TTC549 (cell line): ENCODE data around the gene ADARB2.

Source experiments
- FAIRE-seq: peaks from 2 replicates; lab custom pipeline; 2012; peaks lifted over from hg19 to GRCh38; lab: Jason Lieb, UNC

The ADARB2 gene

GRCh38 chr10:1735562-1735961 is 1.8 kb downstream of the ADARB2 start:
- no peak for FAIRE-seq

DNA sequence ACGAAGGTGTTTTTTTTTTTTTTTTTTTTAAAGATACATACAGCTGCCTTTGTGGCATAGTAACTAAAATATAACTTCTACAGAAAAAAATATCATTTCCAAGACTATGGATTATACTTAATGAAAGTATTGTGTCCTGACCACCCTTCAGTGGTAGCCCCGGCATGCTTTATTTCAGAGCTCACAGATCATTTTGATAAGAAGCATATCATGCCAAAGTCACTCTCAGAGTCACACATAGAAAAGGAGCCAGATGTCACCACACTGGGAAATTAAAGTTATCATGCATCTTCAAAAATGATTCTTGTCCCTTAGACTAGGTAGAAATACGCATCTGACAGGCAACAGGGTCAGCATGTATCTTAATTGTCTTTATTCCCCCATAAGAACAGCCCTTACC is 3.0 kb downstream of the ADARB2 start:
- no peak for FAIRE-seq

- no peak for FAIRE-seq
These were observed 3.6 kb downstream of the ADARB2 start for GRCh38 chr10:1733720-1734119.

DNA sequence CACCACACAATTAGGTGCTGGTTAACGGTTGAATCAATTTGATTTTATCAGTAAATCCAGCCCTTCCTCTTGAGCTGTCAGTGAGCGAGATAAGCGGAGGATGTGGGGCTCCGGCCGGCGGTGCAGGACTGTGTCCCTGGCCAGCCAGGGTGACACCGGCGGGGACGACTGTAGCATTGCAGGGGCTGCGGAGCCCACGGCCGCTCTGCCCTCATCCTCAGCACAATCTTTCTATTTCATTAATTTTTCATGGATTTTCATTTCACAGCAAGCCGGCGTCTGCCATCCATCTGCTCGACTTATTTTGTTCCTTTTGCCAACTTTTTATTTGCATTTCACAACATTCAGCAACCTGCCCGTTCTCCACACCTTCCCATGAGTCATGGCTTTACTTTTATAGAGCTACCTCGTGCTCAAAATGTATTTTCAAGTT is 4.7 kb downstream of the ADARB2 start:
- no peak for FAIRE-seq

DNA sequence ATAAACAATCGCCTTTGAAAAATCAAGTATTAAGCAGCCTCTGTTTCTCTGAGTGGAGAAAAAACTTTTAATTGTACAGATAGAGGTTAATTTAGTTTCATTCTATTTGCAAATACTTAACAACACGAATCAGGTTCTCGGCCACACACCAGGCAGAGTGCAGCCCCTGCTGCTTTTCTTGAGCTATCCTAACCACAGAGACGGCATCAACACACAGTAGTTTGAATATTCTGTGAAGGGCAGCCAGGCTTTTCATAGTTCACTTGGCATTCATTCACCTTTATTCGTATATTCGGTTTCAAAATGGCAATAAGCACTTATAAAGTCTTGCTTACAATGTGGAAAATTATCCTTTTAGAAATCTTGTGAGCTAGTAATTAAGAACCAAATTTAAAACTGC is 5.7 kb downstream of the ADARB2 start:
- no peak for FAIRE-seq

DNA sequence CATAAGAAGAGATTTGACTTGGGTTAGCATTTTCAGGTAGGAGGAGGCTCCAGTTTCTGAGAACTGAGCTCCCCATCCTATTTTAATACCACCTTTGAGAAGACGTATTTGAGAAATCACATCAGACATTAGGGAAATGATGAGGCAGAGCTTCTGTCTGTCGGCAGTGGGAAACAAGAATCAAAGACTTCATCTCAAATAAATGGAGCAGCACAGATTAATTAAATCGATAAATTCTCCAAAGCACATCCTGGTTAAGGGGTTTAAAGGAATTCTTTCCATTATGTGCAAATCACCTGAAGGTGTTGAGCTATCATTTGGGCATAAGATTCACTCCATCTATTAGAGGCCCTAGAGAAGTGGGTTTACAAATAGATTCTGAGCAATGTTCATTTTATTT is 7.6 kb downstream of the ADARB2 start:
- FAIRE-seq, result no peak

- no peak for FAIRE-seq
These were observed 10.5 kb downstream of the ADARB2 start for GRCh38 chr10:1726861-1727260.

DNA sequence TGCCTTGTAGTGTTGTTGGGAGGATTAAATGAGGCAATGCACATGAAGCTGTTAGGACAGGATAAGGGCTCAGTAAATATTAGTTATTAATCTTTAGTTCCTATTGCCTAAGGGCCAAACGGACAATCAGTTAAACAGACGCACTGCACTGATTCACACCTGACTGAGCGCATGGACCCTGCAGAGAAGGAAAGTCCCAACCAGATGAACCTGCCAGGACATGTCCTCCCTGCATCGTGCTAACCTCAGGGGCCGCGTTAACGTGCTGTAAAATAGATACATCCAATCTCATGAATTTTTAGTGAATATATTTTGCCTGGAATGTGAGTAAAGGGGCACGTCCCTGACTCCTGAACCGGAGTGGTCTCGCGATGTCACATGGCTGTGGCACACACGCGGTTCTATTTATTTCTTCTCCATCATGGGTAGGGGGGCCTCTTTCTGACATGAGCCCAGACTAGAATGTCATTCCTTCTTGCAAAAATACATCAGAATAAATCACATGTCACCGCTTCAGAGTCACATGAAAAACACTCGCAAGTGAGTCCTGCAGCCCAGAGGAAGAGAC is 12.3 kb downstream of the ADARB2 start:
- FAIRE-seq, result no peak

- FAIRE-seq, result no peak
These were observed 20.5 kb downstream of the ADARB2 start for GRCh38 chr10:1716839-1717238.

- no peak for FAIRE-seq
These were observed 21.5 kb downstream of the ADARB2 start for GRCh38 chr10:1715821-1716220.

DNA sequence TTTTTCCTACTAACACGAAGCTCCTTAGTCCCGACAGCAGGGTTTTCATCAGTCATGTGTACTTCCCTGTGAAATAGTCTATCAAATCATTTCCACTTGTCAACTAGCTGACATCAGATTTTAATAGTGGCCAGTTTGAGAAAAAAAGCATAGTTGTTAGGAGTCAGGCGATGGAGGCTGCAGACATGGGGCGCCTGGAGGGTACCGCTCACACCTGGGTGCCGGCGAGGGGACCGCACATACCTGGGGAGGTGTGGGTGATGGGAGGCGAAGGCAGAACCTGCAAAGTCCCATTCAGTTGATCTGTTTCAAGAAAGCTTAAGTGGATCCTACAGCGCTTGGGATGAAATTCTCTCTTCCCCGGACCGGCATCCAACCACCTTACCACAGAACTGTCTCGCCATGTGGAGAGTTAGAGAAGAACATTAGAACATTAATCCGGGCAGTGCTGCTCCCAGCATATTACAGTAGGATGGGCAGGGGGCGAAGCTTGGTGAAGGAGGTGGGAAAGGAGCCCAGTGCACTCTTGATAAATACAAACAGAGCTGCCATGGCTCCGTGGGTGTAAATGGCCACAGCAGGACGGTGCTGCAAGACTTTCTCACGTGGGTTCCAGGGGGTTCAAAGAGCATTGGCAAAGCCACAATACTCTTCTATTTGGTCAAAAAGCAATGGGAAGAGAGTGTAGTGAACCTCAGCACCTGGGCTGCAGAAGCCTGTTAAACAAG is 24.2 kb downstream of the ADARB2 start:
- no peak for FAIRE-seq

DNA sequence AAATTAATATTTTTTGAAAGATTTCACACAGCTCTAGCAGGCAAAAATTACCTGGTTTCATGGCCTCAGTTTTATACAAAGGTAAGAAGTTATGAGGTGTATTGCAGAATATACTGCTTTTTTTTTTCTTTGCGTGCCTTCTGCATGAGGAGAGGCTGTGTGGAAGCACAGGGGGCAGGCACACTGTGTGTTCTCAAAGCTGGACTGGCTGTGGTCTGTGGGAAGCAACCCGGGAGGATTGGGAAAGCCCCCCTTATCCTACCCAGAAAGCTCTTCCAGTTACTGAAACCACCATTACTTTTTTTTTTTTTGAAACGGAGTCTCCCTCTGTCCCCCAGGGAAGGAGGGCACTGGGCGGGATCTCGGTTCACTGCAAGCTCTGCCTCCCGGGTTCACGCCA is 25.0 kb downstream of the ADARB2 start:
- FAIRE-seq, result no peak

DNA sequence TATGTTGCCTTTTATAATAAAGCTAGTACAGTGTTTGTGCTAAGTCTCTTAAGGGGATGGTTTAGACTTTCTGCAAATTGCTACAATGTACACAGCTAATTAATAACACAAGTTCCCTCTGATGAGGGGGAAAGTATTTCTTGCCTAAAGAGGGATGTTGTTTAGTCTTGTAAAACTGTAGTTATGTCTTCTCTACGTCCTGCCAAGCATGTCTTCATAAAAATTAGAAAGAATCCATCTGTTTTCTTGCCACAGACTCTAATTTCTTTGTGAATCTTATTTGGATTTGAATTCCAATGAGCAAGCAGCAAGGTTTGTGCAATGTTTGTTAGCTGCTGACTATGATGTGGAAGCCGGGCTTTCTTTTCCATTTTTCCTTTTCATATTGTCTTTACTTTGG is 28.2 kb downstream of the ADARB2 start:
- no peak for FAIRE-seq

- no peak for FAIRE-seq
These were observed 28.6 kb downstream of the ADARB2 start for GRCh38 chr10:1708746-1709145.

- no peak for FAIRE-seq
These were observed 30.6 kb downstream of the ADARB2 start for GRCh38 chr10:1706711-1707110.

DNA sequence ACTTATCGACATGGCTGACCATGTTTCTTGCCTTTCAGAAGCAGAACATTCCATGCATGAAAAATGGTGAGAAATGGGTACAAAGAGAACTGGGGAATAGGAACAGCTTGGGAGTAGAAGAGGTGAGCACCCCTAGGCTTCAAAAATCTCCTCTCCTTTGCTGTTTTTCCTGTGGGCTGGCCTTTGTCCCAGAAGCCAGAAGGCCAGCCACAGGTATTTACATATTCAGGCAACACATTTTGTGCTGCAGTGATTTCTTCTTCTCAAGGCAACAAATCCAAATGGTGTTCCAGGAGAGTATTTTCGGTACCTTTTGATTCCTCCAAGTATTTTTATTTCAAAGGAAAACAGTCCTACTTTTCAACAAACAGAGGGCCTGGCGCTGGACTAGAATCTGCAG is 31.1 kb downstream of the ADARB2 start:
- no peak for FAIRE-seq

DNA sequence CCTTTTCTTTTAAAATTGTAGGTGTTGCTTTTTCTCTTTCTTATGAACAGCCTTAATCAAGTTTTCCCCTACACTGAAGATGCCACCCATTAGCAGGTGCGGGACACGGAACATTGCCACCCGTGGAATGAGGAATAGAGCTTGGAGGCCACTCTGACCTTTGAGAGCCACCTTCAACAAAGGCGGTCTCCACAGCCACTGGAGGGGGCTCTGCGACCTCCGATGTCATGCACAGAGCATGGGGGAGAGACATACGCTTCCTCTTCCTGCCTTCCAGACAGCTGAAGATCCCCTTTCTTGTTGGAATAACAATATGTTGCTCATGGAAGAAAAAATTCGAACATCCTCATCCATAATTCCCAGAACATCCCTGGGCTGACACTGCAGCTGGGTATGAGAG is 39.1 kb downstream of the ADARB2 start:
- no peak for FAIRE-seq

DNA sequence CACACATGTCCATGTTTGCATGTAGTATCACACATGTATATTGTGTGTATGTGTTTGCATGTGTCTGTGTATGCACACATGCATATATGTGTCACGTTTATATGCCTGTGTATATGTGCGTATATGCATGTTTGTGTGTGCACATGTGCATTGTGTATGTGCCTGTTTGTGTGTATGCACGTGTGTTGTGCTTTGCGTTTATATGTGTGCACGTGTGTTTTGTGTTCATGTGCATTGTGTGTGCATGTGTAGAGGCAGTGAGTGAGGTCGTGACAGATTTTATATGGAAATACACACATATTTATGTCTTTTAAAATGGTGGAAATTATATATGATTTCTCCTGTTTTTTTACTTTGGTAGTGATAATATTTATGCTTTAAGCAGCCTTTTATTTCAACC is 41.2 kb downstream of the ADARB2 start:
- FAIRE-seq, result no peak

DNA sequence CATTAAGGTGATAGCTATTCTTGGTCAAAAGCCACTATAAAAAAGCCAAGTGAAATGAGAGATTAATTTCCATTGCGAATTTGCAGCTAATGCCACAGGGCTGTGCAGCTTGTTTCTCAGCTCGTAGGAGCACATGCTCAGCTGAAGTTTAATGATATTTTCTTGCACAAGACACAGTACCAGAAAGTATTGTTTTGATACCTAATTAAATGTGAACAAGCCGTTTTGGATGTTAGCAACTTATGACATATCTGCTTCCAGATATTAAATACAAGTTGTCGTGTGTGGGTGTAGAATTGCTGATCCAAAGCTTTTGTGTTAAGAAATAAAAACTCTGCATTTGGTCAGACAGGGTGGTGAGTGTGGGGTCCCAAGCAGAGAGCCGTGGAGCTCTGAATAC is 47.2 kb downstream of the ADARB2 start:
- FAIRE-seq, result no peak

DNA sequence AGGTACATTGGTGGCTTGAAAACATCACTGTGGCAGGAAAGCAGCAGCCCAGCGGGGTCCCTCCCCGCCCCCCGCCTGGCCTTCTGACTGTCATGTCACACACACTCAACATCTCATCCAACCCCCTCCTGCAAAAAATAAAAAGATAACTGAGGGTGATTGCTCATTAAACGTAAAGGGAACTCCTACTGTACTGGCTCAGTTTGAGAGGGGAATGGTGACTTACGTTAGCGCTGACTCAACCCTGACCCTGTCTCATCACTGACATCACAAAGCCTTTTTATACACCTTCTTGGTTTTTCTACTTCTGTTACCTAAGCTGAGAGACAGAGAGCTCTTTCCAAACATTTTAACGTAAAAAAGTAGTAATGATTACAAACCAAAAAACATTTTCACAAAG is 48.8 kb downstream of the ADARB2 start:
- no peak for FAIRE-seq

DNA sequence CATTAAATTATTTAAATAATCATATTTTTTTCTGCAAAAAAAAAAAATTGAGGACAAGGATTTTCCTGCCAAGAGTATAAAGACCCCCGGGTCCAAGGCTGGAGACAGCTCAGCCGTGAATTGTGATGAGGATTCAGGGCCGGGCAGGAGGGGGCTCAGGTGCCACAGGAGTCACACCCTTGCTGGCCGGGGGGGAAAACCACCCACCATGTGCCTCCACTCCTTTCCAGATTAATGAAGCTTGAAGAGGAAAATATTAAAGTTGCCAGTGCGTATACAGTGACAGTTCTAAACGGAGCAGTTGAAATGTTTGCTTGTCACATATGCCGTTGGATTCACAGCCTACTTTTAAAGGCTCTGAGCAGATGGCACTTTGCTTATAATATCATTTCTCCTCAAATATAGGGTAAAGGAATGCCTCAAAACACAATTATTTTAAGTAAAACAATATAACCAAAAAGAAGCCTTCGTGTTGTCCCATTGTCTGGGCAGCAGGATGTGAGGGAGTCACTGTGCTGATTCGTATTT is 49.6 kb downstream of the ADARB2 start:
- no peak for FAIRE-seq

- no peak for FAIRE-seq
These were observed 50.1 kb downstream of the ADARB2 start for GRCh38 chr10:1687190-1687589.

GRCh38 chr10:1686491-1686749 is 50.9 kb downstream of the ADARB2 start:
- FAIRE-seq, result no peak

GRCh38 chr10:1685699-1686490 is 51.4 kb downstream of the ADARB2 start:
- no peak for FAIRE-seq
